ENCODE measurements around the gene PEX5. TPM values are rescaled to one million over a fixed set of nuclear protein-coding genes. Genes with fewer than 3 reads are reported as not detected.

The PEX5 gene
- total and polyA plus RNA-seq, 2 experiments from 2014 or later: 7.5 to 72.0 TPM

DNA sequence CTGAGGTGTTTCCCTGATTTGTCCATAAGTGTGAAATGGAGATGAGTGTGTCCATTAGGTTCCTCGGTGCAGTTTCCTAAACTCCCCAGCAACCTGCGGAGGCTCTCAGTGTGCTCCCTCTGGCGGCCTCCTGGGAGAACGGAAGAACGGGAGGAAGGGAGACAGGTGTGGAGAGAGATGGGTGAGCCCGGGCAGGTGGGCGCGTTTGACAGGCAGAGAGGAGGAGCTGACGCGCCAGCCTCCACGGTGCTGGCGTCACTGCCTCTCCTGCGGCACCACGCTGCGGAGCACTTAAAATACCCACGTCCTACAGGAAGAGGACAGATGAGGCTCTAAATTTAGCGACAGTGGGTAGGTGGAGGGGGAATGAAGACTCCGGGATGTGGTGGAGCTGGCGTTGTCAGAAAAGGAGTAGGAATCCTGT, 26.8 kb upstream of the PEX5 start:
- H3K27ac Mint-ChIP-seq: no peak overlapping the region
- H3K79me2 ChIP-seq (replicated peaks; ENCODE audit: insufficient read depth): no peaks in the 10 kb centered on the region
- DNase-seq (ENCODE audit: low spot score) (peak; percentile 92), ATAC-seq (peak; percentile 99)
- peaks cover 42% of the 10 kb centered on the region for H3K9me3 Mint-ChIP-seq
- peaks cover 5% of the 10 kb centered on the region; the same call in 2 of the 3 replicates for H3K4me1 Mint-ChIP-seq
- no peak overlapping the region for H3K27ac ChIP-seq (ENCODE audit: low read depth)
- H4K20me1 ChIP-seq (replicated peaks; ENCODE audit: insufficient read depth): no peaks in the 10 kb centered on the region
- peak overlapping the region; percentile 4; the same call in 1 of the 3 replicates for H3K4me3 Mint-ChIP-seq
- H2AFZ ChIP-seq: peak overlapping the region; percentile 94
- no peaks in the 10 kb centered on the region for H3F3A ChIP-seq (replicated peaks; ENCODE audit: low read depth)
- H3K4me2 ChIP-seq: peak overlapping the region; percentile 70
- H3K36me3 ChIP-seq (ENCODE audit: insufficient read depth): no peaks in the 10 kb centered on the region; the same call in none of the 2 replicates
- peak overlapping the region; percentile 39; the same call in 1 of the 2 replicates for H3K4me3 ChIP-seq
- H3K4me1 ChIP-seq (ENCODE audit: insufficient read depth): no peaks in the 10 kb centered on the region
- H3K27me3 Mint-ChIP-seq (ENCODE audit: insufficient read depth, low read depth, poor library complexity): peaks cover 10% of the 10 kb centered on the region
- H3K9me2 ChIP-seq (ENCODE audit: insufficient read depth): peaks cover 12% of the 10 kb centered on the region; the same call in 1 of the 2 replicates
- peaks cover 7% of the 10 kb centered on the region; the same call in 1 of the 2 replicates for H3K27me3 ChIP-seq (ENCODE audit: insufficient read depth)
- H3K36me3 Mint-ChIP-seq (ENCODE audit: low read depth): peaks cover 21% of the 10 kb centered on the region
- TF ChIP-seq, protein P1, sequence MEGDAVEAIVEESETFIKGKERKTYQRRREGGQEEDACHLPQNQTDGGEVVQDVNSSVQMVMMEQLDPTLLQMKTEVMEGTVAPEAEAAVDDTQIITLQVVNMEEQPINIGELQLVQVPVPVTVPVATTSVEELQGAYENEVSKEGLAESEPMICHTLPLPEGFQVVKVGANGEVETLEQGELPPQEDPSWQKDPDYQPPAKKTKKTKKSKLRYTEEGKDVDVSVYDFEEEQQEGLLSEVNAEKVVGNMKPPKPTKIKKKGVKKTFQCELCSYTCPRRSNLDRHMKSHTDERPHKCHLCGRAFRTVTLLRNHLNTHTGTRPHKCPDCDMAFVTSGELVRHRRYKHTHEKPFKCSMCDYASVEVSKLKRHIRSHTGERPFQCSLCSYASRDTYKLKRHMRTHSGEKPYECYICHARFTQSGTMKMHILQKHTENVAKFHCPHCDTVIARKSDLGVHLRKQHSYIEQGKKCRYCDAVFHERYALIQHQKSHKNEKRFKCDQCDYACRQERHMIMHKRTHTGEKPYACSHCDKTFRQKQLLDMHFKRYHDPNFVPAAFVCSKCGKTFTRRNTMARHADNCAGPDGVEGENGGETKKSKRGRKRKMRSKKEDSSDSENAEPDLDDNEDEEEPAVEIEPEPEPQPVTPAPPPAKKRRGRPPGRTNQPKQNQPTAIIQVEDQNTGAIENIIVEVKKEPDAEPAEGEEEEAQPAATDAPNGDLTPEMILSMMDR (conservative IDR thresholded peaks at IDR 0.05; ENCODE audit: low read depth in 2 of 2): peak; percentile 75 to 85
- TF ChIP-seq ZNF114 (CRISPR knock-in tag; IDR thresholded peaks at IDR 0.05): no peak
- peak; percentile 63 for TF ChIP-seq CREB1 (CRISPR knock-in tag; IDR thresholded peaks at IDR 0.05; ENCODE audit: low read depth)

DNA sequence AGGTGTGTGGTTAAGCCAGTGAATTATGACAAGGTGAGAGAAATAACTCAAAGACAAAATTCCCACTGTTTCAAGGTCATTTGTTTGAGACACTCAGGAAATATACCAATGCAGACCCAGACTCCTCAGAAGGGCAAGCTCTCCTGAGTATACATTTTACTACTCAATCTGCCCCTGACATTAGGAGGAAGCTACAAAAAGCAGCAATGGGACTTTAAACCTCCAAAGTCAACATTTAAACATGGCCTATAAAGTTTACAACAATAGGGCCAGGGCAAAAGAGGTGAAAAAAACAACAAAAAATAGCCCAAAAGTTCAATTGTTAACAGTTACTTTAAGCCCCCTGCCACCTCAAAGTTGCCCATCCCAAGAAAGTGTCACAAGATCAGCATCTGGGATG, 19.5 kb upstream of the PEX5 start:
- DNase-seq (ENCODE audit: low spot score) (no peak), ATAC-seq (no peak)
- no peak overlapping the region for H3K27ac Mint-ChIP-seq
- peaks cover 2% of the 10 kb centered on the region for H3K27me3 Mint-ChIP-seq (ENCODE audit: insufficient read depth, low read depth, poor library complexity)
- H3K36me3 ChIP-seq (ENCODE audit: insufficient read depth): no peaks in the 10 kb centered on the region; the same call in none of the 2 replicates
- no peaks in the 10 kb centered on the region for H3K79me2 ChIP-seq (replicated peaks; ENCODE audit: insufficient read depth)
- H3K9me2 ChIP-seq (ENCODE audit: insufficient read depth): peaks cover 5% of the 10 kb centered on the region; the same call in 1 of the 2 replicates
- no peak overlapping the region for H2AFZ ChIP-seq
- no peak overlapping the region for H3K4me2 ChIP-seq
- peaks cover 44% of the 10 kb centered on the region for H3K36me3 Mint-ChIP-seq (ENCODE audit: low read depth)
- no peak overlapping the region for H3K4me3 ChIP-seq
- no peaks in the 10 kb centered on the region for H3K27me3 ChIP-seq (ENCODE audit: insufficient read depth)
- H4K20me1 ChIP-seq (replicated peaks; ENCODE audit: insufficient read depth): no peaks in the 10 kb centered on the region
- no peaks in the 10 kb centered on the region for H3K4me1 Mint-ChIP-seq
- H3K4me1 ChIP-seq (ENCODE audit: insufficient read depth): no peaks in the 10 kb centered on the region
- H3K4me3 Mint-ChIP-seq: no peak overlapping the region
- no peak overlapping the region for H3K27ac ChIP-seq (ENCODE audit: low read depth)
- H3F3A ChIP-seq (replicated peaks; ENCODE audit: low read depth): no peaks in the 10 kb centered on the region
- peaks cover 93% of the 10 kb centered on the region for H3K9me3 Mint-ChIP-seq
- no peak for TF ChIP-seq EZH2phosphoT487 (IDR thresholded peaks at IDR 0.05; ENCODE audit: unreplicated experiment)
- no peak for TF ChIP-seq ZNF114 (CRISPR knock-in tag; IDR thresholded peaks at IDR 0.05)
- TF ChIP-seq, protein P2, sequence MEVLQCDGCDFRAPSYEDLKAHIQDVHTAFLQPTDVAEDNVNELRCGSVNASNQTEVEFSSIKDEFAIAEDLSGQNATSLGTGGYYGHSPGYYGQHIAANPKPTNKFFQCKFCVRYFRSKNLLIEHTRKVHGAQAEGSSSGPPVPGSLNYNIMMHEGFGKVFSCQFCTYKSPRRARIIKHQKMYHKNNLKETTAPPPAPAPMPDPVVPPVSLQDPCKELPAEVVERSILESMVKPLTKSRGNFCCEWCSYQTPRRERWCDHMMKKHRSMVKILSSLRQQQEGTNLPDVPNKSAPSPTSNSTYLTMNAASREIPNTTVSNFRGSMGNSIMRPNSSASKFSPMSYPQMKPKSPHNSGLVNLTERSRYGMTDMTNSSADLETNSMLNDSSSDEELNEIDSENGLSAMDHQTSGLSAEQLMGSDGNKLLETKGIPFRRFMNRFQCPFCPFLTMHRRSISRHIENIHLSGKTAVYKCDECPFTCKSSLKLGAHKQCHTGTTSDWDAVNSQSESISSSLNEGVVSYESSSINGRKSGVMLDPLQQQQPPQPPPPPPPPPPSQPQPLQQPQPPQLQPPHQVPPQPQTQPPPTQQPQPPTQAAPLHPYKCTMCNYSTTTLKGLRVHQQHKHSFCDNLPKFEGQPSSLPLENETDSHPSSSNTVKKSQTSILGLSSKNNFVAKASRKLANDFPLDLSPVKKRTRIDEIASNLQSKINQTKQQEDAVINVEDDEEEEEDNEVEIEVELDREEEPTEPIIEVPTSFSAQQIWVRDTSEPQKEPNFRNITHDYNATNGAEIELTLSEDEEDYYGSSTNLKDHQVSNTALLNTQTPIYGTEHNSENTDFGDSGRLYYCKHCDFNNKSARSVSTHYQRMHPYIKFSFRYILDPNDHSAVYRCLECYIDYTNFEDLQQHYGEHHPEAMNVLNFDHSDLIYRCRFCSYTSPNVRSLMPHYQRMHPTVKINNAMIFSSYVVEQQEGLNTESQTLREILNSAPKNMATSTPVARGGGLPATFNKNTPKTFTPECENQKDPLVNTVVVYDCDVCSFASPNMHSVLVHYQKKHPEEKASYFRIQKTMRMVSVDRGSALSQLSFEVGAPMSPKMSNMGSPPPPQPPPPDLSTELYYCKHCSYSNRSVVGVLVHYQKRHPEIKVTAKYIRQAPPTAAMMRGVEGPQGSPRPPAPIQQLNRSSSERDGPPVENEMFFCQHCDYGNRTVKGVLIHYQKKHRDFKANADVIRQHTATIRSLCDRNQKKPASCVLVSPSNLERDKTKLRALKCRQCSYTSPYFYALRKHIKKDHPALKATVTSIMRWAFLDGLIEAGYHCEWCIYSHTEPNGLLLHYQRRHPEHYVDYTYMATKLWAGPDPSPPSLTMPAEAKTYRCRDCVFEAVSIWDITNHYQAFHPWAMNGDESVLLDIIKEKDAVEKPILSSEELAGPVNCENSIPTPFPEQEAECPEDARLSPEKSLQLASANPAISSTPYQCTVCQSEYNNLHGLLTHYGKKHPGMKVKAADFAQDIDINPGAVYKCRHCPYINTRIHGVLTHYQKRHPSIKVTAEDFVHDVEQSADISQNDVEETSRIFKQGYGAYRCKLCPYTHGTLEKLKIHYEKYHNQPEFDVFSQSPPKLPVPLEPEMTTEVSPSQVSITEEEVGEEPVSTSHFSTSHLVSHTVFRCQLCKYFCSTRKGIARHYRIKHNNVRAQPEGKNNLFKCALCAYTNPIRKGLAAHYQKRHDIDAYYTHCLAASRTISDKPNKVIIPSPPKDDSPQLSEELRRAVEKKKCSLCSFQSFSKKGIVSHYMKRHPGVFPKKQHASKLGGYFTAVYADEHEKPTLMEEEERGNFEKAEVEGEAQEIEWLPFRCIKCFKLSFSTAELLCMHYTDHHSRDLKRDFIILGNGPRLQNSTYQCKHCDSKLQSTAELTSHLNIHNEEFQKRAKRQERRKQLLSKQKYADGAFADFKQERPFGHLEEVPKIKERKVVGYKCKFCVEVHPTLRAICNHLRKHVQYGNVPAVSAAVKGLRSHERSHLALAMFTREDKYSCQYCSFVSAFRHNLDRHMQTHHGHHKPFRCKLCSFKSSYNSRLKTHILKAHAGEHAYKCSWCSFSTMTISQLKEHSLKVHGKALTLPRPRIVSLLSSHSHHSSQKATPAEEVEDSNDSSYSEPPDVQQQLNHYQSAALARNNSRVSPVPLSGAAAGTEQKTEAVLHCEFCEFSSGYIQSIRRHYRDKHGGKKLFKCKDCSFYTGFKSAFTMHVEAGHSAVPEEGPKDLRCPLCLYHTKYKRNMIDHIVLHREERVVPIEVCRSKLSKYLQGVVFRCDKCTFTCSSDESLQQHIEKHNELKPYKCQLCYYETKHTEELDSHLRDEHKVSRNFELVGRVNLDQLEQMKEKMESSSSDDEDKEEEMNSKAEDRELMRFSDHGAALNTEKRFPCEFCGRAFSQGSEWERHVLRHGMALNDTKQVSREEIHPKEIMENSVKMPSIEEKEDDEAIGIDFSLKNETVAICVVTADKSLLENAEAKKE (CRISPR knock-in tag; IDR thresholded peaks at IDR 0.05): no peak
- TF ChIP-seq ZNF331 (CRISPR knock-in tag; IDR thresholded peaks at IDR 0.05; ENCODE audit: low read depth): no peak
- TF ChIP-seq POLR2AphosphoS5 (IDR thresholded peaks at IDR 0.05; ENCODE audit: low read depth): no peak
- TF ChIP-seq, protein P1 (conservative IDR thresholded peaks at IDR 0.05; ENCODE audit: low read depth in 2 of 2): no peak
- TF ChIP-seq CREB1 (CRISPR knock-in tag; IDR thresholded peaks at IDR 0.05; ENCODE audit: low read depth): no peak
